SK-N-SH (cell line): ENCODE measurements around the gene PDHB. TPM values are rescaled to one million over a fixed set of nuclear protein-coding genes. Genes with fewer than 3 reads are reported as not detected.

Experiments
- CTCF ChIA-PET: fragments of 300-600, 350-600 bp; formaldehyde crosslinking; extraction: SDS; loops from one replicate; lab custom pipeline; 2021; lab: Yijun Ruan, JAX
- POLR2A ChIA-PET: fragments of 350-600 bp; sonication (Branson Sonifier 250); formaldehyde crosslinking; extraction: SDS; loops from one replicate; lab custom pipeline; 2020; ENCODE audit warnings: antibody characterized with exemption, inconsistent platforms; lab: Yijun Ruan, JAX
- DNase-seq: peaks from one replicate; pipeline ENCODE4 v3.0.0; 2012
- H2AFZ ChIP-seq: fragments of 200-600 bp; sonication (generic); 2 replicates; pipeline ENCODE4 v1.8.1; 2016; ENCODE audit warnings: antibody characterized with exemption, mild to moderate bottlenecking, low read depth
- H3F3A ChIP-seq: fragments of 200-600 bp; sonication (generic); replicated peaks from 2 replicates; pipeline ENCODE3; 2016; ENCODE audit warnings: antibody characterized with exemption, mild to moderate bottlenecking; ENCODE audit not compliant: insufficient read depth
- H3K27ac ChIP-seq, 2 experiments: fragments of 200-500 bp in 1 of 2; fragments of 200-600 bp in 1 of 2; sonication (Bioruptor generic) in 1 of 2; sonication (generic), shearing (Covaris generic) in 1 of 2; 2 replicates each; pipeline versions ENCODE4 v1.5.1 to v1.6.1; 2014 to 2016; ENCODE audit warnings: low read depth in 2 of 2, inconsistent platforms in 1 of 2, low read length in 1 of 2, mild to moderate bottlenecking in 1 of 2, mixed read lengths in 1 of 2
- H3K27me3 ChIP-seq: fragments of 200-600 bp; sonication (generic), shearing (Covaris generic); 2 replicates; pipeline ENCODE4 v1.6.1; 2016; ENCODE audit warnings: mixed run types; ENCODE audit not compliant: insufficient read depth
- H3K36me3 ChIP-seq, 2 experiments: fragments of 200-500 bp in 1 of 2; fragments of 200-600 bp in 1 of 2; sonication (Bioruptor generic) in 1 of 2; sonication (generic) in 1 of 2; replicated peaks in 1 of 2; 2 replicates each; pipeline versions ENCODE3 to v1.5.1; 2014 to 2016; ENCODE audit warnings: low read length in 1 of 2, mild to moderate bottlenecking in 1 of 2; ENCODE audit not compliant: insufficient read depth in 2 of 2, control insufficient read depth in 1 of 2
- H3K4me1 ChIP-seq, 2 experiments: fragments of 200-500 bp in 1 of 2; fragments of 200-600 bp in 1 of 2; sonication (Bioruptor generic) in 1 of 2; sonication (generic), shearing (Covaris generic) in 1 of 2; 2 replicates each; pipeline versions ENCODE4 v1.5.1 to v1.6.1; 2014 to 2016; ENCODE audit warnings: low read depth in 1 of 2, low read length in 1 of 2, mixed run types in 1 of 2; ENCODE audit not compliant: insufficient read depth in 2 of 2, control insufficient read depth in 1 of 2
- H3K4me2 ChIP-seq: fragments of 200-600 bp; sonication (generic), shearing (Covaris generic); 2 replicates; pipeline ENCODE4 v1.6.1; 2017; ENCODE audit warnings: mixed run types
- H3K4me3 ChIP-seq, 2 experiments: fragments of 200-500 bp in 1 of 2; fragments of 200-600 bp in 1 of 2; sonication (Bioruptor generic) in 1 of 2; sonication (generic), shearing (Covaris generic) in 1 of 2; 2 replicates each; pipeline versions ENCODE4 v1.5.1 to v1.8.1; 2014 to 2016; ENCODE audit warnings: low read depth in 2 of 2, inconsistent platforms in 1 of 2, low read length in 1 of 2, mild to moderate bottlenecking in 1 of 2, mixed read lengths in 1 of 2, moderate library complexity in 1 of 2
- H3K79me2 ChIP-seq: fragments of 200-600 bp; sonication (generic); 2 replicates; pipeline ENCODE4 v1.8.1; 2017; ENCODE audit warnings: mild to moderate bottlenecking; ENCODE audit not compliant: insufficient read depth
- H3K9ac ChIP-seq: fragments of 200-600 bp; sonication (generic); 2 replicates; pipeline ENCODE4 v1.6.1; 2017; ENCODE audit warnings: mixed run types
- H3K9me2 ChIP-seq: fragments of 200-600 bp; sonication (generic); 2 replicates; pipeline ENCODE4 v1.6.1; 2017; ENCODE audit warnings: mixed run types
- H3K9me3 ChIP-seq: fragments of 200-600 bp; sonication (generic); 2 replicates; pipeline ENCODE4 v1.6.1; 2017; ENCODE audit warnings: mixed run types, mild to moderate bottlenecking, moderate library complexity
- H4K20me1 ChIP-seq: fragments of 200-600 bp; sonication (generic); 2 replicates; pipeline ENCODE4 v1.6.1; 2017; ENCODE audit warnings: mild to moderate bottlenecking, mixed run types; ENCODE audit not compliant: insufficient read depth
- CTCF ChIP-seq: fragments of 200-600 bp; sonication (generic); IDR thresholded peaks from 2 replicates; pipeline ENCODE4 v1.6.1; 2017; ENCODE audit warnings: antibody characterized with exemption, mild to moderate bottlenecking, moderate library complexity
- ELF1 ChIP-seq: IDR thresholded peaks from 2 replicates; pipeline ENCODE4 v1.4.0; 2012
- FOXJ3 ChIP-seq: sonication (generic); formaldehyde crosslinking; IDR thresholded peaks from 2 replicates; pipeline ENCODE4 v1.5.1; 2020; ENCODE audit warnings: mild to moderate bottlenecking, missing genetic modification reagents
- GABPA ChIP-seq: IDR thresholded peaks from 2 replicates; pipeline ENCODE4 v1.4.0; 2012; ENCODE audit warnings: low read depth, mild to moderate bottlenecking
- GATA2 ChIP-seq: sonication (generic); formaldehyde crosslinking; IDR thresholded peaks from 2 replicates; pipeline ENCODE4 v1.5.0; 2020; ENCODE audit warnings: mild to moderate bottlenecking, missing genetic modification reagents
- JUND ChIP-seq: IDR thresholded peaks from 2 replicates; pipeline ENCODE4 v1.4.0; 2012
- MAX ChIP-seq: IDR thresholded peaks from 2 replicates; pipeline ENCODE4 v1.4.0; 2012; ENCODE audit warnings: low read depth
- MEF2A ChIP-seq: IDR thresholded peaks from 2 replicates; pipeline ENCODE4 v1.4.0; 2012; ENCODE audit warnings: low read depth, borderline replicate concordance
- NRF1 ChIP-seq: IDR thresholded peaks from 2 replicates; pipeline ENCODE4 v1.6.1; 2012; ENCODE audit warnings: low read depth, mild to moderate bottlenecking, low read length
- POLR2AphosphoS5 ChIP-seq: IDR thresholded peaks from 2 replicates; pipeline ENCODE4 v1.6.1; 2012; ENCODE audit warnings: low read depth, low read length
- RAD21 ChIP-seq: IDR thresholded peaks from 2 replicates; pipeline ENCODE4 v1.6.1; 2012; ENCODE audit warnings: mild to moderate bottlenecking, low read length
- RCOR1 ChIP-seq: fragments of 150-350 bp; IDR thresholded peaks from 2 replicates; pipeline ENCODE4 v1.6.1; 2017; ENCODE audit warnings: antibody characterized with exemption, low read length
- RXRA ChIP-seq: IDR thresholded peaks from 2 replicates; pipeline ENCODE4 v1.4.0; 2012; ENCODE audit warnings: low read depth, mild to moderate bottlenecking, borderline replicate concordance
- TCF12 ChIP-seq: IDR thresholded peaks from 2 replicates; pipeline ENCODE4 v1.4.0; 2012
- ZBTB33 ChIP-seq: IDR thresholded peaks from 2 replicates; pipeline ENCODE4 v1.4.0; 2012; ENCODE audit warnings: low read depth, borderline replicate concordance
- WGBS: methylation state at CpG from one replicate; pipeline ENCODE4 v1.1.6; 2017; ENCODE audit warnings: low lambda C conversion rate; 5-methylcytosine and 5-hydroxymethylcytosine counted together
- polyA plus RNA-seq, 3 experiments: library from polyadenylated mRNA; depleted of rRNA; stranded (reverse); fragments of >200 nt; gene quantifications; 2 replicates each; pipeline ENCODE4 v1.2.3, GENCODE V29; 2012
- TF ChIP-seq, protein P1 (sequence below): IDR thresholded peaks from 2 replicates; pipeline ENCODE4 v1.4.0; 2012; ENCODE audit warnings: low read depth, borderline replicate concordance
- TF ChIP-seq, protein P2 (sequence below): IDR thresholded peaks from 2 replicates; pipeline ENCODE4 v1.6.1; 2012; ENCODE audit warnings: mild to moderate bottlenecking, low read depth, low read length, moderate library complexity

The PDHB gene
- polyA plus RNA-seq, 1 of the 3 experiments (the other 2 are of a cell fraction) = 87.5 TPM

DNA sequence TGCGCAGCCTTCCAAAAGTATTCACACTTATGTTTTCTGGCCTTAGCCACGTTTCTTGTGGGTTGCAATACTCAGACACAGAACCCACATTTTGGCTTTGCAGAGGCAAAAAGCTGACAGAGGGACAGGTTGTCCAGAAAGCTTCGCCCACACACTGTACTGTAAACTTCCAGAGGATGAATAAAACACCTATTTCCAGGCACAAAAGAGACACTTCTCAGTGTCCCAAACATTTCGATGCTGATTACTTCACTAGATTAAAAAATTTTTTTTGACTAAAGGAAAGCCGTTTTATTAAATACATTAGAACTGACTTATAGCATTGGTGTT lies 30.3 kb upstream of the PDHB start:
- H3K4me2 ChIP-seq = no peak overlapping the region
- H3F3A ChIP-seq = no peaks in the 10 kb centered on the region
- no peak overlapping the region for H3K27ac ChIP-seq
- peaks cover 0 to 2% of the 10 kb centered on the region in 2 experiments; a peak in 1 of 4 replicates for H3K4me1 ChIP-seq
- WGBS = 45% methylated on average over 5 of the region's 5 CpGs
- no peaks in the 10 kb centered on the region for H3K9me3 ChIP-seq
- H2AFZ ChIP-seq = peak overlapping the region; percentile 60; the same call in 1 of the 2 replicates
- H3K9ac ChIP-seq = no peak overlapping the region
- H3K4me3 ChIP-seq = no peak overlapping the region; a peak in 1 of 4 replicates
- DNase-seq = no peak
- H3K36me3 ChIP-seq = no peaks in the 10 kb centered on the region
- no peaks in the 10 kb centered on the region for H4K20me1 ChIP-seq
- TF ChIP-seq NRF1 (peak; percentile 25; the same call in 1 of the 2 replicates), CTCF (no peak)
- TF ChIP-seq, protein P1, sequence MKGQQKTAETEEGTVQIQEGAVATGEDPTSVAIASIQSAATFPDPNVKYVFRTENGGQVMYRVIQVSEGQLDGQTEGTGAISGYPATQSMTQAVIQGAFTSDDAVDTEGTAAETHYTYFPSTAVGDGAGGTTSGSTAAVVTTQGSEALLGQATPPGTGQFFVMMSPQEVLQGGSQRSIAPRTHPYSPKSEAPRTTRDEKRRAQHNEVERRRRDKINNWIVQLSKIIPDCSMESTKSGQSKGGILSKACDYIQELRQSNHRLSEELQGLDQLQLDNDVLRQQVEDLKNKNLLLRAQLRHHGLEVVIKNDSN = no peak
- H3K79me2 ChIP-seq = no peaks in the 10 kb centered on the region
- POLR2A ChIA-PET = no interaction called here
- H3K9me2 ChIP-seq = no peaks in the 10 kb centered on the region
- CTCF ChIA-PET = interaction anchor here (0.6 to 1.8 kb wide), 44 partner anchors 9 to 408 kb away, joined by 3 to 32 read pairs (median 4); partner anchors contain the start of genes ACOX2, HTD2, KCTD6 and RPP14
- H3K27me3 ChIP-seq = no peaks in the 10 kb centered on the region

- Histone ChIP-seq H3K4me1 (peaks cover 0 to 2% of the 10 kb centered on the region in 2 experiments; a peak in 1 of 4 replicates), H4K20me1 (no peaks in the 10 kb centered on the region), H3K27me3 (no peaks in the 10 kb centered on the region), H3K79me2 (no peaks in the 10 kb centered on the region), H2AFZ (peak overlapping the region; percentile 60; the same call in 1 of the 2 replicates), H3K4me2 (no peak overlapping the region), H3F3A (no peaks in the 10 kb centered on the region), H3K9ac (no peak overlapping the region), H3K9me2 (no peaks in the 10 kb centered on the region), H3K36me3 (no peaks in the 10 kb centered on the region), H3K9me3 (no peaks in the 10 kb centered on the region), H3K27ac (no peak overlapping the region), H3K4me3 (no peak overlapping the region; a peak in 1 of 4 replicates)
- peak; percentile 85 for DNase-seq
- CTCF ChIA-PET = interaction anchor here (0.6 to 1.8 kb wide), 44 partner anchors 9 to 407 kb away, joined by 3 to 32 read pairs (median 4); partner anchors contain the start of genes ACOX2, HTD2, KCTD6 and RPP14
- 59% methylated on average over 18 of the region's 18 CpGs for WGBS
- POLR2A ChIA-PET = no interaction called here
- TF ChIP-seq POLR2AphosphoS5 = no peak
- no peak for TF ChIP-seq FOXJ3 (CRISPR knock-in tag)
- TF ChIP-seq RXRA = no peak
- TF ChIP-seq GABPA = no peak
- TF ChIP-seq RCOR1 = peak; percentile 45; the same call in 1 of the 2 replicates
- TF ChIP-seq, protein P1 = peak; percentile 66; the same call in 1 of the 2 replicates
- TF ChIP-seq RAD21 = peak; percentile 80
- no peak for TF ChIP-seq MEF2A
- no peak for TF ChIP-seq JUND
- no peak for TF ChIP-seq ELF1
- TF ChIP-seq TCF12 = peak; percentile 18; the same call in 1 of the 2 replicates
- TF ChIP-seq MAX = peak; percentile 78
- TF ChIP-seq, protein P2, sequence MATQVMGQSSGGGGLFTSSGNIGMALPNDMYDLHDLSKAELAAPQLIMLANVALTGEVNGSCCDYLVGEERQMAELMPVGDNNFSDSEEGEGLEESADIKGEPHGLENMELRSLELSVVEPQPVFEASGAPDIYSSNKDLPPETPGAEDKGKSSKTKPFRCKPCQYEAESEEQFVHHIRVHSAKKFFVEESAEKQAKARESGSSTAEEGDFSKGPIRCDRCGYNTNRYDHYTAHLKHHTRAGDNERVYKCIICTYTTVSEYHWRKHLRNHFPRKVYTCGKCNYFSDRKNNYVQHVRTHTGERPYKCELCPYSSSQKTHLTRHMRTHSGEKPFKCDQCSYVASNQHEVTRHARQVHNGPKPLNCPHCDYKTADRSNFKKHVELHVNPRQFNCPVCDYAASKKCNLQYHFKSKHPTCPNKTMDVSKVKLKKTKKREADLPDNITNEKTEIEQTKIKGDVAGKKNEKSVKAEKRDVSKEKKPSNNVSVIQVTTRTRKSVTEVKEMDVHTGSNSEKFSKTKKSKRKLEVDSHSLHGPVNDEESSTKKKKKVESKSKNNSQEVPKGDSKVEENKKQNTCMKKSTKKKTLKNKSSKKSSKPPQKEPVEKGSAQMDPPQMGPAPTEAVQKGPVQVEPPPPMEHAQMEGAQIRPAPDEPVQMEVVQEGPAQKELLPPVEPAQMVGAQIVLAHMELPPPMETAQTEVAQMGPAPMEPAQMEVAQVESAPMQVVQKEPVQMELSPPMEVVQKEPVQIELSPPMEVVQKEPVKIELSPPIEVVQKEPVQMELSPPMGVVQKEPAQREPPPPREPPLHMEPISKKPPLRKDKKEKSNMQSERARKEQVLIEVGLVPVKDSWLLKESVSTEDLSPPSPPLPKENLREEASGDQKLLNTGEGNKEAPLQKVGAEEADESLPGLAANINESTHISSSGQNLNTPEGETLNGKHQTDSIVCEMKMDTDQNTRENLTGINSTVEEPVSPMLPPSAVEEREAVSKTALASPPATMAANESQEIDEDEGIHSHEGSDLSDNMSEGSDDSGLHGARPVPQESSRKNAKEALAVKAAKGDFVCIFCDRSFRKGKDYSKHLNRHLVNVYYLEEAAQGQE = no peak
- TF ChIP-seq ZBTB33 = no peak
- TF ChIP-seq GATA2 (CRISPR knock-in tag) = no peak
These were observed 29.7 kb upstream of the PDHB start for GRCh38 chr3:58463181-58463941.
